ENCODE results near the gene CNTNAP2.
"Not testable (repeated sequence)": the region's sequence is repeated elsewhere in the genome, so short reads cannot be mapped to it uniquely, and the experiment has no call there.

The CNTNAP2 gene

DNA sequence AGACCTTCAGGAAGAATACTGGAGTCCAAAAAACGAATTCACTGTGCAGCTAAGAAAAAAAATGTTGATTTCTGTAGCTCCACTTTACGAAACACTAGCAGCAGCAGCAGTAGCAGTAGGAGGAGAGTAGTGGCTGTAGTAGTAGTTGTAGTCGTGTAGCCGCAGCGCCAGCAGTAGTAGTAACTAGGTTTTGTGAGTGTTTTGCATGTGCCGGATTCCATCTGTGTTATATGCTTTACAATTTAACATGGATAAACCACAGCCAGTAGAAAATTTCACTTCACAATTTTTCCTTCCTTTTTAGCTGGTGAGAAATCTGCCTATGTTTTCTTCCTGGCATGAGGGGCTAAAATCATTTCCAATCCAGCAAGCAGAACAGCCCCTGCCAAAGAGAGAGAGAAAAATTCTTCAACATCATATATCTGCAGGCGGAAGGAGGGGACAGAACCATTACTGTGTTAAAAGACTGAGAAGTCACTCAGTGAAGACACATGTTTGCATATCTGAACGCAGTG, 2325.6 kb downstream of the CNTNAP2 start:
- DNase-seq = no peak

DNA sequence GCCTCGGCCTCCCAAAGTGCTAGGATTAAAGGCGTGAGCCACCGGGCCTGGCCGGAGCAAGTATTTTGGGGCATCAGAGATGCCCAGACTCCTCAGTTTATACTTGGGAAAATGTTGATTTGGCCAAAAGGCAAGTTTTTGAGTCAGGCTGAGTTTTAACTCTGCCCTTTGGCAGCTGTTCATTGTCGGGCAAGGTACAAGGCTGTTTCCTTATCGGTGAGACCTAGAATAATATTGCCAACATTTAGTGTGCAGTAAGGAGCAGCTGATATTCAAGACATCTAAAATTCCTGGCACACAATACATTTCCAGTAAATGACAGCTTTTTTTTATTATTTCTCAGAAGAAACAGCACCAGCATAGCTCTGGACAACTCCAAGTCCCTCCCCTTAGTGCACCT, 2326.3 kb downstream of the CNTNAP2 start:
- no peak for DNase-seq

DNA sequence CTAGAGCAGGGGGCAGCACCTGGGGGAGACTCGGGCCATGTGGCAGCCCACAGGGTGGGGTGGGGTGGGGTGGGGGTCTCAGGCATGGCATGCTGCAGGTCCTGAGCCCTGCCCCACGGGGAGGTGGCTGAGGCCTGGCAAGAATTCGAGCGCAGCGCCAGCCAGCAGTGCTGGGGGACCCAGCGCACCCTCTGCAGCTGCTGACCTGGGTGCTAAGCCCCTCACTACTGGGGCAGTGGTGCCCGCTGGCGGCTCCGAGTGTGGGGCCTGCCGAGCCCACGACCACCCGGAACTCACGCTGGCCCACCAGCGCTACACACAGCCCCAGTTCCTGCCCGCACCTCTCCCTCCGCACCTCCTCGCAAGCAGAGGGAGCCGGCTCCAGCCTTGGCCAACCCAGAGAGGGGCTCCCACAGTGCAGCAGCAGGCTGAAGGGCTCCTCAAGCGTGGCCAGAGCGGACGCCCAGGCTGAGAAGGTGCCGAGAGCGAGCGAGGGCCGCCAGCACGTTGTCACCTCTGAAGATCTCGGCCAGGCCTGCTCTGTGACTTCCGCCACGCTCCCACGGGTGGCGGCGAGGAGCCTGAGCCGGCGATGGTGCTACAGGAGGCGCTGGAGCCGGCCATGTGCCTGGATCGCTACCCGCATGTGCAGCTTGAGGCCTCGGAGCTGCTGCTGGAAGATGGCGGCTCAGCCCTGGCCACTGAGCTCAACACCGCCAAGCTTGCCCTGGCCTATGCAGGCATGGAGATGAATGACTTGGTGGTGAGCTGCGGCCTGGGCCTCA, 2328.9 kb downstream of the CNTNAP2 start:
- DNase-seq = no peak

- no peak for DNase-seq
Measured at GRCh38 chr7:148447221-148447849, 2330.7 kb downstream of the CNTNAP2 start.

GRCh38 chr7:148451526-148451925, 2334.9 kb downstream of the CNTNAP2 start:
- DNase-seq = not testable (repeated sequence)

- DNase-seq = no peak
Measured at GRCh38 chr7:148456351-148456750, 2339.8 kb downstream of the CNTNAP2 start.

GRCh38 chr7:148457310-148457921, 2340.8 kb downstream of the CNTNAP2 start:
- no peak for DNase-seq

- DNase-seq = no peak
Measured at GRCh38 chr7:148458263-148458662, 2341.7 kb downstream of the CNTNAP2 start.

DNA sequence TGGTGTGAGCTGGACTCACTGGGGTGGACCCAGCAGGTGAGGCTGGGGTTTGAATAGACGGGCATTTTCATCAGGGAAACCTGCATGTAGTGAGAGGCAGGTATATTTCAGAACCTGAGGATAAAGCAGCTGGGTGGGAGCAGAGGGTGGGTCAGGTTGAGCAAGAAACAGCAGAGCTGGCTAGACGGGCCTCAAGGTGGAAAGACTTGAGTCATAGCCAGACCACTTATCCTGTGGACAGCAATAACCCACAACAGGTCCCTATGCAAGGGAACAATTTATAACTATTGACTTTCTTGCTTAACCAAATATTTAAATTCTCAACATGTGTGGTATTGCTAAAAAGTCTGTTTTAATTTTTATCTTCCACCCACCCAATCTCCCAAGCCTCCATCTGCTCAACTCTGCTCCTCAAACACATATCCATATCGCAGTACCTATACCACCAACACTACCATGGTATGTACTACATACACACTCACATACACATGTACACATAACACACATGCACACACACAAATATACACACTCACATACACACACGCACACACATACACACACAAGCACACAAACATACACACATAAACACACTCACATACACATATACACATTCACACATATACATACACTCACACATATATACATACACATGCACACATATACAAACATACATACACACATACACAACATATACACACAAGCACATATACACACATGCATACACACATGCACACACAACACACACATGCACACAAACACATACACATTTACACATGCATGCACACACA, 2345.0 kb downstream of the CNTNAP2 start:
- DNase-seq = no peak

DNA sequence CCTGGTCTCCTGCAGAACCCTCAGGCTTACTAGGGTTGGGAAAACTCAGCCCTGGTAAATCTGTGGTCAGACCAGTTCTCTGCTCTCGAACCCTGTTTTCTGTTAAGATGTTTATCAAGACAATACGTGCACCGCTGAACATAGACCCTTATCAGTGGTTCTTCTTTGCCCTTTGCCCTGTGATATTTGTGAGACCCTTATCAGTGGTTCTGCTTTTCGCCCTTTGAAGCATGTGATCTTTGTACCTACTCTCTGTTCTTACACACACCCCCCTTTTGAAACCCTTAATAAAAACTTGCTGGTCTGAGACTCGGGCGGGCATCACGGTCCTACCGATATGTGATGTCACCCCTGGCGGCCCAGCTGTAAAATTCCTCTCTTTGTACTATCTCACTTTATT, 2346.2 kb downstream of the CNTNAP2 start:
- not testable (repeated sequence) for DNase-seq

- DNase-seq = no peak
Measured at GRCh38 chr7:148463210-148463609, 2346.6 kb downstream of the CNTNAP2 start.

DNA sequence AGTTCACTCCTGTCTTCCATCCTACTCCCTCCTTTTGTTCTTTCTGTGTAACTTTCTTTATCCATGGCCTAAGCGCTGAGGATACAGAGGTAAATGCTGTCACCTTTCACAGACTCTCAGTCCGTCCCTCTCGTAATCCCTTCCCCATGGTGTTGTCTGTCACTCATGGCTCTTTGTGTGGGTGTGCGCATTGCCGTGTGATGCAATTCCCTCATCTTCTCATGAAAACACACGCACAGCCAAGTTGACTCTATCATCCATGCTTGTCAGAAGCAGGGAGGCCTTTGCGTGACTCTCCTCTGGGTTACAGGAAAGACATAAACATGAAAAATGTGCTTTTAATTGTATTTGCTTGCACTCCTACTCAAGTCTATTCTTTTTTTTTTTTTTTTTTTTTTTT, 2348.3 kb downstream of the CNTNAP2 start:
- no peak for DNase-seq

DNA sequence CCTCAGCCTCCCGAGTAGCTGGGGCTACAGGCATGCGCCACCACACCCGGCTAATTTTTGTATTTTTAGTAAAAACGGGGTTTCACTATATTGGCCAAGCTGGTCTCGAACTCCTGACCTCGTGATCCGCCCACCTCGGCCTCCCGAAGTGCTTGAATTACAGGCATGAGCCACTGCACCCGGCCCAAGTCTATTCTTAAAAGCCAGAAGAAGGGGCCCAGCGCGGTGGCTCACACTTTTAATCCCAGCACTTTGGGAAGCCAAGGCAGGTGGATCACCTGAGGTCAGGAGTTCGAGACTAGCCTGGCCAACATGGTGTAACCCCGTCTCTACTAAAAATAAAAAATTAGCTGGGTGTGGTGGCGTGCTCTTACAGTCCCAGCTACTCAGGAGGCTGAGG, 2348.8 kb downstream of the CNTNAP2 start:
- DNase-seq = not testable (repeated sequence)

GRCh38 chr7:148466120-148466519, 2349.5 kb downstream of the CNTNAP2 start:
- no peak for DNase-seq

DNA sequence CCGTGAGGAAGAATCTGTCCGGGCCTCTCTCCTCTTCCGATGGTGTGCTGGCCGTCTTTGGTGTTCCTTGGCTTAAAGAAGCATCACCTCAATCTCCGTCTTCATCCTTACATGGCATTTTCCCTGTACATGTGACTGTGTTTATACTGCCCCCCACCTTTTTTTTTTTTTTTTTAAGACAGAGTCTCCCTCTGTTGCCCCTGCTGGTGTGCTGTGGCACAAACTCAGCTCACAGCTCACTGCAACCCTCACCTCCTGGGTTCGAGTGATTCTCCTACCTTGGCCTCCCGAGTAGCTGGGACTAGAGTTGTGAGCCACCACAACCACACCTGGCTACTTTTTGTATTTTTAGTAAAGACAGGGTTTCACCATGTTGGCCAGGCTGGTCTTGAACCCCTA, 2352.1 kb downstream of the CNTNAP2 start:
- DNase-seq = no peak

All from NCI-H526 treated with DMSO at 0.1 percent for 48 hours (cell line).